ENCODE measurements around the gene ALG11. TPM values are rescaled to one million over a fixed set of nuclear protein-coding genes. Genes with fewer than 3 reads are reported as not detected.
A peak's percentile ranks its signal among the peaks of the same experiment; 100 is the strongest.

ALG11 gene
- total and polyA plus RNA-seq, 2 donors (not counting 1 experiment from before 2014, with no cell fraction given) = 3.2 to 38.8 TPM

- peaks cover 20% of the 10 kb centered on the region for H3K4me1 Mint-ChIP-seq
- intact Hi-C loops (cut with micrococcal nuclease) = loop anchor here (1.0 to 2.0 kb wide), 7 partner anchors 11 to 640 kb away; partner anchors contain the start of genes CKAP2, DHRS12, NEK3 and SUGT1
- ChIA-PET POLR2A (interaction anchor here (0.7 kb wide), 1 partner anchor 182 kb away, joined by 3 read pairs; no protein-coding TSS in a partner anchor), CTCF (interaction anchor here (0.9 to 2.3 kb wide), 4 partner anchors 8 to 197 kb away, joined by 4 to 9 read pairs (median 6); no protein-coding TSS in a partner anchor)
- Histone ChIP-seq H3K4me2 (replicated peaks; ENCODE audit: low read depth, low read length, poor library complexity, severe bottlenecking) (peak overlapping the region; percentile 87), H3K27ac (ENCODE audit: low read length in 2 of 2) (peak overlapping the region; percentile 13 to 77), H3K79me2 (ENCODE audit: control insufficient read depth, insufficient read depth, low read length) (peaks cover 51% of the 10 kb centered on the region), H3K4me1 (ENCODE audit: control insufficient read depth in 2 of 2, insufficient read depth in 2 of 2, low read length in 2 of 2) (peaks cover 12 to 20% of the 10 kb centered on the region in 2 donors), H4K20me1 (ENCODE audit: control insufficient read depth, insufficient read depth, low read length, poor library complexity, severe bottlenecking) (peaks cover 3% of the 10 kb centered on the region), H3K27me3 (replicated peaks in 1 of 4; ENCODE audit: control extremely low read depth in 1 of 4, control insufficient read depth in 3 of 4, insufficient read depth in 4 of 4, low read length in 3 of 4) (peaks cover 0 to 22% (median 13%) of the 10 kb centered on the region in 4 experiments), H3K4me3 (ENCODE audit: control extremely low read depth in 1 of 5, extremely low read depth in 1 of 5, insufficient read depth in 1 of 5, low read depth in 2 of 5, low read length in 4 of 5) (peak overlapping the region; percentile 95 to 100 (median 96)), H3K9me3 (ENCODE audit: control extremely low read depth in 1 of 3, control insufficient read depth in 2 of 3, insufficient read depth in 1 of 3, low read length in 2 of 3) (no peaks in the 10 kb centered on the region), H2AFZ (ENCODE audit: insufficient read depth, low read depth, low read length, poor library complexity, severe bottlenecking) (peak overlapping the region; percentile 96), H3K36me3 (replicated peaks in 1 of 2; ENCODE audit: control extremely low read depth in 1 of 2, control insufficient read depth in 1 of 2, extremely low read depth in 1 of 2, insufficient read depth in 2 of 2, low read length in 1 of 2) (peaks cover 0 to under 1% of the 10 kb centered on the region in 2 experiments), H3K9ac (ENCODE audit: low read length) (peak overlapping the region; percentile 87)
- H3K9me3 Mint-ChIP-seq (ENCODE audit: insufficient read depth) = no peaks in the 10 kb centered on the region
- H3K27ac Mint-ChIP-seq = peak overlapping the region; percentile 90
- TF ChIP-seq CTCF (IDR thresholded peaks at IDR 0.05) (no peak), EZH2 (IDR thresholded peaks at IDR 0.05; ENCODE audit: borderline replicate concordance, insufficient read depth, low read depth, low read length, poor library complexity, severe bottlenecking) (no peak)
- H3K27me3 Mint-ChIP-seq = peaks cover 20% of the 10 kb centered on the region
- no peak for DNase-seq
- WGBS (ENCODE audit: insufficient coverage) = 0% methylated on average over 6 of the region's 8 CpGs
- H3K4me3 Mint-ChIP-seq = peak overlapping the region; percentile 99
- ATAC-seq (ENCODE audit: low read depth) = no peak
These were observed 276 bp downstream of the ALG11 start for GRCh38 chr13:52012512-52012836.

GRCh38 chr13:52016296-52016695, 4.1 kb downstream of the ALG11 start:
- H3K27ac ChIP-seq (ENCODE audit: low read length in 2 of 2) = no peak overlapping the region
- DNase-seq (no peak), ATAC-seq (ENCODE audit: low read depth) (no peak)
- H3K36me3 ChIP-seq (replicated peaks in 1 of 2; ENCODE audit: control extremely low read depth in 1 of 2, control insufficient read depth in 1 of 2, extremely low read depth in 1 of 2, insufficient read depth in 2 of 2, low read length in 1 of 2) = peaks cover 2 to 23% of the 10 kb centered on the region in 2 experiments
- peaks cover 0 to 4% (median under 1%) of the 10 kb centered on the region in 4 experiments for H3K27me3 ChIP-seq (replicated peaks in 1 of 4; ENCODE audit: control extremely low read depth in 1 of 4, control insufficient read depth in 3 of 4, insufficient read depth in 4 of 4, low read length in 3 of 4)
- 98% methylated on average over 3 of the region's 3 CpGs for WGBS (ENCODE audit: insufficient coverage)
- no peak overlapping the region for H3K9ac ChIP-seq (ENCODE audit: low read length)
- no peak overlapping the region for H3K4me3 ChIP-seq (ENCODE audit: control extremely low read depth in 1 of 5, extremely low read depth in 1 of 5, insufficient read depth in 1 of 5, low read depth in 2 of 5, low read length in 4 of 5)
- peaks cover under 1% of the 10 kb centered on the region for H3K27me3 Mint-ChIP-seq
- CTCF ChIA-PET = no interaction called here
- no peaks in the 10 kb centered on the region for H3K9me3 ChIP-seq (ENCODE audit: control extremely low read depth in 1 of 3, control insufficient read depth in 2 of 3, insufficient read depth in 1 of 3, low read length in 2 of 3)
- H2AFZ ChIP-seq (ENCODE audit: insufficient read depth, low read depth, low read length, poor library complexity, severe bottlenecking) = no peak overlapping the region
- peaks cover 13% of the 10 kb centered on the region for H4K20me1 ChIP-seq (ENCODE audit: control insufficient read depth, insufficient read depth, low read length, poor library complexity, severe bottlenecking)
- no peak overlapping the region for H3K4me3 Mint-ChIP-seq
- TF ChIP-seq EZH2 (IDR thresholded peaks at IDR 0.05; ENCODE audit: borderline replicate concordance, insufficient read depth, low read depth, low read length, poor library complexity, severe bottlenecking) (no peak), CTCF (IDR thresholded peaks at IDR 0.05) (no peak)
- H3K4me1 Mint-ChIP-seq = peaks cover 16% of the 10 kb centered on the region
- POLR2A ChIA-PET = no interaction called here
- H3K79me2 ChIP-seq (ENCODE audit: control insufficient read depth, insufficient read depth, low read length) = peaks cover 55% of the 10 kb centered on the region
- no peaks in the 10 kb centered on the region for H3K9me3 Mint-ChIP-seq (ENCODE audit: insufficient read depth)
- intact Hi-C loops (cut with micrococcal nuclease) = no loop called here
- peaks cover 6 to 12% of the 10 kb centered on the region in 2 donors for H3K4me1 ChIP-seq (ENCODE audit: control insufficient read depth in 2 of 2, insufficient read depth in 2 of 2, low read length in 2 of 2)
- H3K27ac Mint-ChIP-seq = no peak overlapping the region
- H3K4me2 ChIP-seq (replicated peaks; ENCODE audit: low read depth, low read length, poor library complexity, severe bottlenecking) = no peak overlapping the region
